ENCODE results near the gene NCAM2. TPM values are rescaled to one million over a fixed set of nuclear protein-coding genes. Genes with fewer than 3 reads are reported as not detected.

The NCAM2 gene
- total and polyA plus RNA-seq, 2 experiments from 2014 or later, result 0.36 to 0.83 TPM

GRCh38 chr21:21174676-21175075, 176.5 kb downstream of the NCAM2 start (continued):
- no peak for TF ChIP-seq REST (IDR thresholded peaks at IDR 0.05; ENCODE audit: unreplicated experiment)

DNA sequence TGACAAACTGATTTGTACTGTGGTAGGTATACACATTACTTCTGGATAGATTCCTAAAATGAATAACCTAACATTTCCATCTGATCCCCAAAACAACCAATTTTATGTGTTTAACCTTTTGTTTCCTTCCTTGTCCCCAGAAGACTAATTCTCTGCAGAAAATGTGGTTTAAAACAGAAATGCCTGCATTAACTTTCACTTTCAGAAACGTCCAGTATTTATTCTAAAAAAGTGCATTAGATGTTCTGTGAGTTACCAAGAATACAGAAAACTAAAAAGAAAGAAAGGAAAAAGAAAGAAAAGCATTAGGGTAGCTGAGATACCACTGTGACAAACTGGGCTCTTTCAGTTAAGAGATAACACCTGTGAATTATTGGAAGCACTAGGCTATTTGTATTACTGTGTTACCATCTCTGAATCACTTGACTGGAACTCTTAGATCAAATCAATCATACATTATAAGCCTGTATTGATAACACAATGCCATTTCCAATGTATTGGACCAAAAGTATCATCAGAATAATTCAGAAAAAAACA, 177.7 kb downstream of the NCAM2 start:
- H2AFZ ChIP-seq, result no peak overlapping the region
- no peak overlapping the region for H3K4me3 Mint-ChIP-seq

More for the DNA sequence above, 177.7 kb downstream of the NCAM2 start:
- Histone ChIP-seq H3F3A (replicated peaks; ENCODE audit: low read depth) (no peaks in the 10 kb centered on the region), H3K36me3 (ENCODE audit: insufficient read depth) (no peaks in the 10 kb centered on the region), H3K27me3 (ENCODE audit: insufficient read depth) (no peaks in the 10 kb centered on the region), H3K4me2 (no peak overlapping the region), H3K4me3 (no peak overlapping the region), H3K9me2 (ENCODE audit: insufficient read depth) (no peaks in the 10 kb centered on the region), H3K27ac (ENCODE audit: low read depth) (no peak overlapping the region), H3K79me2 (replicated peaks; ENCODE audit: insufficient read depth) (no peaks in the 10 kb centered on the region), H4K20me1 (replicated peaks; ENCODE audit: insufficient read depth) (no peaks in the 10 kb centered on the region), H3K4me1 (ENCODE audit: insufficient read depth) (no peaks in the 10 kb centered on the region)
- no peak for TF ChIP-seq ZNF462 (CRISPR knock-in tag; IDR thresholded peaks at IDR 0.05)
- TF ChIP-seq STAT1 (IDR thresholded peaks at IDR 0.05; ENCODE audit: unreplicated experiment), result no peak
- TF ChIP-seq EZH2 (IDR thresholded peaks at IDR 0.05; ENCODE audit: low read depth, unreplicated experiment), result no peak
- no peak for TF ChIP-seq CREB1 (CRISPR knock-in tag; IDR thresholded peaks at IDR 0.05; ENCODE audit: low read depth)
- no peaks in the 10 kb centered on the region for H3K27me3 Mint-ChIP-seq (ENCODE audit: insufficient read depth, low read depth, poor library complexity)
- no peaks in the 10 kb centered on the region for H3K36me3 Mint-ChIP-seq (ENCODE audit: low read depth)
- DNase-seq (ENCODE audit: low spot score) (no peak), ATAC-seq (no peak)
- no peaks in the 10 kb centered on the region for H3K4me1 Mint-ChIP-seq
- H3K9me3 Mint-ChIP-seq, result no peaks in the 10 kb centered on the region
- H3K27ac Mint-ChIP-seq, result no peak overlapping the region

Measured in GM23338 (cell line).